HepG2 (cell line): ENCODE data around the gene PCP4L1. TPM values are rescaled to one million over a fixed set of nuclear protein-coding genes. Genes with fewer than 3 reads are reported as not detected.
"Not testable (repeated sequence)": the region's sequence is repeated elsewhere in the genome, so short reads cannot be mapped to it uniquely, and the experiment has no call there.

Experiments used
- ATAC-seq: fragments of 200-7000 bp; cut with Tn5 transposase; 3 replicates; pipeline ENCODE4 v1.9.1; 2020; ENCODE audit warnings: mild to moderate bottlenecking, moderate library complexity
- BruUV-seq: library from RNA; stranded (reverse); fragments of 400-500 nt; replicated peaks from 2 replicates; lab custom pipeline; 2021; lab: Mats Ljungman, UMichigan
- CTCF ChIA-PET: fragments of 300-600 bp; formaldehyde crosslinking; extraction: SDS; loops from one replicate; lab custom pipeline; 2021; ENCODE audit warnings: low total read pairs, inconsistent platforms, low intra/inter-chr PET ratio; lab: Yijun Ruan, JAX
- POLR2A ChIA-PET: fragments of 350-600 bp; sonication (Branson Sonifier 250); formaldehyde crosslinking; loops from one replicate; lab custom pipeline; 2020; ENCODE audit warnings: antibody characterized with exemption, inconsistent platforms; lab: Yijun Ruan, JAX
- DNase-seq: peaks from one replicate; pipeline ENCODE4 v3.0.0-alpha.2; 2015; ENCODE audit warnings: low spot score
- FAIRE-seq: peaks from 3 replicates; lab custom pipeline; 2011; peaks lifted over from hg19 to GRCh38; lab: Jason Lieb, UNC
- H2AFZ ChIP-seq: one replicate; pipeline ENCODE4 v1.6.1; 2011; ENCODE audit warnings: low read length, inconsistent platforms
- H3K27ac ChIP-seq: fragments of 300-600 bp; 3 replicates; pipeline ENCODE4 v1.8.0; 2011; ENCODE audit warnings: mixed run types, mild to moderate bottlenecking, mixed read lengths, low read length, inconsistent platforms; ENCODE audit not compliant: insufficient read depth; ENCODE audit errors: extremely low read length
- H3K27me3 ChIP-seq, 2 experiments: fragments of 200-600 bp in 1 of 2; 2 replicates in 1 of 2; 3 replicates in 1 of 2; pipeline versions ENCODE4 v1.6.0 to v1.8.0; 2011; ENCODE audit warnings: low read length in 2 of 2, mild to moderate bottlenecking in 2 of 2, moderate library complexity in 2 of 2, inconsistent platforms in 1 of 2; ENCODE audit not compliant: insufficient read depth in 2 of 2, control insufficient read depth in 1 of 2
- H3K36me3 ChIP-seq, 2 experiments: fragments of 200-600 bp in 1 of 2; replicated peaks in 1 of 2; 2 replicates in 1 of 2; 3 replicates in 1 of 2; pipeline versions ENCODE4 v1.5.1 to v1.8.0; 2011; ENCODE audit warnings: low read length in 2 of 2, inconsistent platforms in 1 of 2; ENCODE audit not compliant: insufficient read depth in 2 of 2, control insufficient read depth in 1 of 2
- H3K4me1 ChIP-seq: 2 replicates; pipeline ENCODE4 v1.5.1; 2012; ENCODE audit warnings: low read length, inconsistent platforms; ENCODE audit not compliant: insufficient read depth
- H3K4me2 ChIP-seq: 2 replicates; pipeline ENCODE4 v1.6.0; 2011; ENCODE audit warnings: low read depth, low read length, inconsistent platforms
- H3K4me3 ChIP-seq, 3 experiments: fragments of 200-600 bp in 1 of 3; sonication (generic), shearing (Covaris generic) in 1 of 3; replicated peaks in 1 of 3; 2 replicates each; pipeline ENCODE4 v1.5.1; 2011 to 2016; ENCODE audit warnings: low read length in 3 of 3, inconsistent platforms in 2 of 3, low read depth in 2 of 3, mild to moderate bottlenecking in 2 of 3, control low read depth in 1 of 3, mixed read lengths in 1 of 3; ENCODE audit not compliant: insufficient read depth in 1 of 3
- H3K79me2 ChIP-seq: one replicate; pipeline ENCODE4 v1.6.1; 2011; ENCODE audit warnings: low read length, inconsistent platforms; ENCODE audit not compliant: insufficient read depth
- H3K9ac ChIP-seq: 2 replicates; pipeline ENCODE4 v1.6.0; 2011; ENCODE audit warnings: mild to moderate bottlenecking, low read depth, low read length, inconsistent platforms; ENCODE audit not compliant: insufficient read depth
- H3K9me3 ChIP-seq: 2 replicates; pipeline ENCODE4 v1.5.1; 2012; ENCODE audit warnings: mild to moderate bottlenecking, low read length
- H4K20me1 ChIP-seq: 2 replicates; pipeline ENCODE4 v1.6.0; 2011; ENCODE audit warnings: inconsistent platforms, mild to moderate bottlenecking, low read length, moderate library complexity; ENCODE audit not compliant: insufficient read depth
- CCDC6 ChIP-seq: sonication (generic); formaldehyde crosslinking; IDR thresholded peaks from 2 replicates; pipeline ENCODE4 v1.8.1; 2022; ENCODE audit warnings: mild to moderate bottlenecking, missing genetic modification reagents, moderate library complexity
- RBFOX2 ChIP-seq: fragments of 200-400 bp; formaldehyde crosslinking; IDR thresholded peaks from 2 replicates; pipeline ENCODE4 v1.6.1; 2017; ENCODE audit warnings: low read depth, mild to moderate bottlenecking, low read length
- SRY ChIP-seq: sonication (generic); formaldehyde crosslinking; IDR thresholded peaks from 2 replicates; pipeline ENCODE4 v1.8.0; 2022; ENCODE audit warnings: mild to moderate bottlenecking, missing genetic modification reagents
- TCF7L2 ChIP-seq: IDR thresholded peaks from 2 replicates; pipeline ENCODE4 v1.6.1; 2011; ENCODE audit warnings: mild to moderate bottlenecking, low read depth, low read length, moderate library complexity
- ZNF687 ChIP-seq: sonication (generic); formaldehyde crosslinking; IDR thresholded peaks from 2 replicates; pipeline ENCODE4 v1.5.1; 2020; ENCODE audit warnings: mild to moderate bottlenecking, missing genetic modification reagents, moderate library complexity
- ZNF772 ChIP-seq: sonication (generic); formaldehyde crosslinking; IDR thresholded peaks from 2 replicates; pipeline ENCODE4 v1.5.0; 2020; ENCODE audit warnings: mild to moderate bottlenecking, missing genetic modification reagents
- WGBS: methylation state at CpG from one replicate; pipeline ENCODE4 v1.1.6; 2017; ENCODE audit warnings: low lambda C conversion rate; 5-methylcytosine and 5-hydroxymethylcytosine counted together
- in situ Hi-C: cut with HindIII; loops from 2 replicates; pipeline ENCODE4 v1.10.0; 2017; ENCODE audit warnings: low pct_unique_long_range_greater_than_20kb; ENCODE audit not compliant: extremely low pct_ligation_motif_present
- intact Hi-C: fragments of 100-400 bp; cut with micrococcal nuclease; formaldehyde crosslinking; loops from one replicate; pipeline ENCODE4 v1.10.0; 2022; ENCODE audit not compliant: unreplicated experiment
- polyA plus RNA-seq, 8 experiments: library from polyadenylated mRNA; depleted of rRNA in 3 of 8; stranded (reverse) in 7 of 8; unstranded in 1 of 8; fragments of >200 nt; fragmentation: Illumina TruSeq in 4 of 8; extraction: Trizol in 4 of 8; gene quantifications; 2 replicates each; pipeline versions ENCODE4 v1.2.1 to v1.2.3, GENCODE V29; 2011 to 2016; ENCODE audit warnings: low read depth in 4 of 8, missing spikeins in 1 of 8, mixed read lengths in 1 of 8; ENCODE audit not compliant: insufficient read depth in 1 of 8
- total RNA-seq, 5 experiments: library from RNA; depleted of rRNA; stranded (reverse); fragments of >200 nt; fragmentation: Illumina TruSeq; extraction: Trizol; gene quantifications; 2 replicates each; pipeline ENCODE4 v1.2.3, GENCODE V29; 2016; ENCODE audit warnings: low read depth in 1 of 5

PCP4L1 gene
- total and polyA plus RNA-seq, 2 of the 13 experiments (the other 11 are each of a cell fraction or from before 2014, with no cell fraction given), result 0.28 TPM; not detected in 1

GRCh38 chr1:161224695-161225087 lies 33.9 kb upstream of the PCP4L1 start:
- Histone ChIP-seq H4K20me1 (peaks cover 11% of the 10 kb centered on the region), H3K4me3 (peak overlapping the region; percentile 38 to 81 (median 54)), H3K79me2 (peaks cover 32% of the 10 kb centered on the region), H3K4me1 (peaks cover 62% of the 10 kb centered on the region), H3K36me3 (peaks cover 13 to 34% of the 10 kb centered on the region in 2 experiments), H3K27ac (peak overlapping the region; percentile 99), H3K4me2 (peak overlapping the region; percentile 80), H3K9ac (peak overlapping the region; percentile 96)
- ChIA-PET POLR2A (interaction anchor here (1.0 to 12.5 kb wide), 15 partner anchors 9 to 215 kb away, joined by 3 to 357 read pairs (median 16); partner anchors contain the start of genes ADAMTS4, B4GALT3, DEDD and FCER1G), CTCF (interaction anchor here (2.0 kb wide), 1 partner anchor 15 kb away, joined by 22 read pairs; no protein-coding TSS in a partner anchor)
- in situ Hi-C loops, result loop anchor here (5.0 to 10.0 kb wide), 2 partner anchors 68 to 160 kb away; no protein-coding TSS in a partner anchor
- H3K9me3 ChIP-seq, DNase-seq, H2AFZ ChIP-seq, FAIRE-seq, ATAC-seq, H3K27me3 ChIP-seq: not testable (repeated sequence)
- intact Hi-C loops, result loop anchor here (1.0 to 5.0 kb wide), 3 partner anchors 22 to 88 kb away; partner anchors contain the start of genes NDUFS2 and SDHC
- 0% methylated on average over 12 of the region's 13 CpGs for WGBS
- TF ChIP-seq ZNF687 (CRISPR knock-in tag), result peak; percentile 22; the same call in 1 of the 2 replicates
- 0 out of 2 replicates have a peak, but pooled peaks have one; percentile 4 for TF ChIP-seq ZNF772
- peak; percentile 54; the same call in 1 of the 2 replicates for TF ChIP-seq RBFOX2
- peak; percentile 18; the same call in 1 of the 2 replicates for TF ChIP-seq SRY (CRISPR knock-in tag)
- TF ChIP-seq CCDC6, result 0 out of 2 replicates have a peak, but pooled peaks have one; percentile 8
- TF ChIP-seq TCF7L2, result 0 out of 2 replicates have a peak, but pooled peaks have one; percentile 4
- BruUV-seq, result TSS peak; percentile 85
